ENCODE data around the gene RTTN. TPM values are rescaled to one million over a fixed set of nuclear protein-coding genes. Genes with fewer than 3 reads are reported as not detected.

RTTN gene
- total RNA-seq, 2 experiments from 2014 or later, result 27.0 to 27.2 TPM

DNA sequence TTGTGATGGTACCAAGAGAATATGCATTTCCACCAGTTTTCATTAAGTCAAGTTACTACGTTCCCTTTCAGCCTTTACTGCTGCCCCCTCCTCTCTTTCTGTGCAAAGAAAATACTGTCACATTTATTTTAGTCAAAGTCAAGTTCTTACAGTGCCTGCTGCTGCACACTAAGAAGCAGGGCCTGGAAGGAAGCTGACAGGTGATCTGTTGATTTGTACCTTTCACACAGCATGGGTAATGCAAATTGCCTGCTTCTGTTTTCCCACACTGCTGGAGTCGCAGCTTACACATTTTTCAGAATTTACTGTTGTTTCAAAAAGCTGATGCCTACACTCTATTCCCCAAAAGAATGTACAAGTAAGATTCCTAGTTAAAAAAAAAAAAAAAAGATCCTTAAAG lies 209.1 kb downstream of the RTTN start:
- POLR2A ChIA-PET, result no interaction called here
- CTCF ChIA-PET, result no interaction called here
- H3K27me3 Mint-ChIP-seq, result no peaks in the 10 kb centered on the region
- ATAC-seq (no peak), DNase-seq (no peak)
- intact Hi-C loops (cut with micrococcal nuclease), result no loop called here
- H3K36me3 Mint-ChIP-seq (ENCODE audit: low read depth), result peaks cover 42% of the 10 kb centered on the region
- H3K27ac Mint-ChIP-seq, result no peak overlapping the region
- H3K4me1 Mint-ChIP-seq (ENCODE audit: low read depth), result peaks cover 16% of the 10 kb centered on the region
- peaks cover 7% of the 10 kb centered on the region for H3K9me3 Mint-ChIP-seq
- TF ChIP-seq CTCF (IDR thresholded peaks at IDR 0.05), result no peak
- no peak overlapping the region for H3K4me3 Mint-ChIP-seq

DNA sequence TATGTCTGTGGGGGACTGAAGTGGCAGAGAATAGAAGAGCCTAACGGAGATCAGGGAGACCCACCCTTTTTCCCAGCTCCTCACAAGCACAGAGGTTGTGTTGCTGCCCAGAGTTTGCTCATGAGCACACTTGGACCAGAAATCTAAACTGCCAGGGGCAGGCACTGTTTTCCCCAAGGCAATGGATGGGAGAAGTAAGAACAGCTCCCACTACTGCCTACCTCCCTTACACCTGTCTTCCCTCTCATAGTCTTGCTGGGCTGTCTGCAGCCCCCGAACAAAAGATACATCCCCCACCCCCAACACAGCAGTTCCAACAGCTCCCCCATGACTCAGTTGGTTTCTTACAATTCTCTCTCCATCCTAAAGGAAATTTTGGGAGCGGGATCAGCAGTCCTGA lies 209.7 kb downstream of the RTTN start:
- H3K27me3 Mint-ChIP-seq, result no peaks in the 10 kb centered on the region
- no peak overlapping the region for H3K4me3 Mint-ChIP-seq
- ChIA-PET POLR2A (no interaction called here), CTCF (no interaction called here)
- no peak for TF ChIP-seq CTCF (IDR thresholded peaks at IDR 0.05)
- H3K4me1 Mint-ChIP-seq (ENCODE audit: low read depth), result peaks cover 16% of the 10 kb centered on the region
- ATAC-seq (no peak), DNase-seq (no peak)
- intact Hi-C loops (cut with micrococcal nuclease), result no loop called here
- H3K9me3 Mint-ChIP-seq, result peaks cover 7% of the 10 kb centered on the region
- H3K36me3 Mint-ChIP-seq (ENCODE audit: low read depth), result peaks cover 39% of the 10 kb centered on the region
- H3K27ac Mint-ChIP-seq, result no peak overlapping the region

GRCh38 chr18:69992776-69993175 lies 212.7 kb downstream of the RTTN start:
- peaks cover 14% of the 10 kb centered on the region for H3K4me1 Mint-ChIP-seq (ENCODE audit: low read depth)
- H3K36me3 Mint-ChIP-seq (ENCODE audit: low read depth), result peaks cover 59% of the 10 kb centered on the region
- H3K27me3 Mint-ChIP-seq, result no peaks in the 10 kb centered on the region
- intact Hi-C loops (cut with micrococcal nuclease), result no loop called here
- H3K9me3 Mint-ChIP-seq, result peaks cover 20% of the 10 kb centered on the region
- CTCF ChIA-PET, result no interaction called here
- H3K27ac Mint-ChIP-seq, result no peak overlapping the region
- DNase-seq (no peak), ATAC-seq (no peak)
- POLR2A ChIA-PET, result no interaction called here
- no peak for TF ChIP-seq CTCF (IDR thresholded peaks at IDR 0.05)
- H3K4me3 Mint-ChIP-seq, result no peak overlapping the region

DNA sequence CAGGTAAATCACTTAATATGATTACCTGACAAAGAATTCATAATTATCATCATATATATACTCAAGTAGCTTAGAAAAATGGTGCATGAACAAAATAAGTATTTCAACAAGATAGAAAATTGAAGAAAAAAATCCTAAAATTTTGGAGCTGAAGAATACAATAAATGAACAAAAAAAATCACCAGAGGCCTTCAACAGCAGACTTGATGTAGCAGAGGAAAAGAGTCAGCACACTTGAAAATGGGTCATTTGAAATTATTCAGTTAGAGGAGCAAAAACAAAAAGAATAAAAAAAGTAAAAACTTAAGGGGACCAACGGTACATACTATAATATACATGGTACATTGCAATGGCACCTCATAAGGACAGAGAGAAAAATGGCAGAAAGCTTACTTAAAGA lies 217.6 kb downstream of the RTTN start:
- Mint-ChIP-seq H3K27me3 (no peaks in the 10 kb centered on the region), H3K4me3 (no peak overlapping the region), H3K36me3 (ENCODE audit: low read depth) (peaks cover 55% of the 10 kb centered on the region), H3K9me3 (peaks cover 26% of the 10 kb centered on the region), H3K27ac (no peak overlapping the region), H3K4me1 (ENCODE audit: low read depth) (peaks cover under 1% of the 10 kb centered on the region)
- ChIA-PET CTCF (interaction anchor here (0.7 kb wide), 1 partner anchor 1004 kb away, joined by 3 read pairs; no protein-coding TSS in a partner anchor), POLR2A (no interaction called here)
- ATAC-seq, result no peak
- intact Hi-C loops (cut with micrococcal nuclease), result no loop called here
- no peak for TF ChIP-seq CTCF (IDR thresholded peaks at IDR 0.05)
- no peak for DNase-seq

GRCh38 chr18:69985239-69985638 lies 220.2 kb downstream of the RTTN start:
- peaks cover 46% of the 10 kb centered on the region for H3K36me3 Mint-ChIP-seq (ENCODE audit: low read depth)
- no peak for ATAC-seq
- peaks cover 27% of the 10 kb centered on the region for H3K4me1 Mint-ChIP-seq (ENCODE audit: low read depth)
- no peak overlapping the region for H3K4me3 Mint-ChIP-seq
- H3K27ac Mint-ChIP-seq, result no peak overlapping the region
- ChIA-PET POLR2A (no interaction called here), CTCF (no interaction called here)
- peaks cover 23% of the 10 kb centered on the region for H3K9me3 Mint-ChIP-seq
- no peak for TF ChIP-seq CTCF (IDR thresholded peaks at IDR 0.05)
- no peaks in the 10 kb centered on the region for H3K27me3 Mint-ChIP-seq
- no peak for DNase-seq
- intact Hi-C loops (cut with micrococcal nuclease), result no loop called here

Measured in activated CD8-positive, alpha-beta T cell treated with anti-CD3 and anti-CD28 coated beads for 36 hours (primary cell).